Effector memory CD4-positive, alpha-beta T cell (primary cell): ENCODE data around the gene POU2F2.

Source experiments
- DNase-seq, 3 donors: peaks; one replicate each; pipeline ENCODE4 v3.0.0-alpha.2; 2020
- H3K27ac ChIP-seq: 2 replicates; pipeline ENCODE4 v1.7.0; 2013; ENCODE audit warnings: mild to moderate bottlenecking, low read length, moderate library complexity; ENCODE audit not compliant: insufficient read depth, poor library complexity, severe bottlenecking
- H3K27me3 ChIP-seq: replicated peaks from 2 replicates; pipeline ENCODE4 v1.7.0; 2013; ENCODE audit warnings: mild to moderate bottlenecking, low read length; ENCODE audit not compliant: insufficient read depth, control insufficient read depth, poor library complexity, severe bottlenecking
- H3K36me3 ChIP-seq: 2 replicates; pipeline ENCODE4 v1.7.0; 2013; ENCODE audit warnings: mild to moderate bottlenecking, low read length, moderate library complexity; ENCODE audit not compliant: control insufficient read depth, insufficient read depth
- H3K4me1 ChIP-seq: 2 replicates; pipeline ENCODE4 v1.7.0; 2013; ENCODE audit warnings: low read length, mild to moderate bottlenecking; ENCODE audit not compliant: control insufficient read depth, insufficient read depth, poor library complexity, severe bottlenecking
- H3K4me3 ChIP-seq: 2 replicates; pipeline ENCODE4 v1.7.0; 2013; ENCODE audit warnings: low read length, low read depth, mild to moderate bottlenecking; ENCODE audit not compliant: insufficient read depth, poor library complexity, severe bottlenecking
- H3K9me3 ChIP-seq: 2 replicates; pipeline ENCODE4 v1.7.0; 2013; ENCODE audit warnings: mild to moderate bottlenecking, low read length, moderate library complexity; ENCODE audit not compliant: control insufficient read depth

Gene POU2F2

GRCh38 chr19:42172261-42172660, 40.0 kb upstream of the POU2F2 start:
- H3K4me3 ChIP-seq, result no peak overlapping the region
- H3K27ac ChIP-seq, result no peak overlapping the region
- peaks cover 11% of the 10 kb centered on the region for H3K4me1 ChIP-seq
- H3K9me3 ChIP-seq, result no peaks in the 10 kb centered on the region
- H3K27me3 ChIP-seq, result no peaks in the 10 kb centered on the region
- no peaks in the 10 kb centered on the region for H3K36me3 ChIP-seq
- no peak for DNase-seq

- no peaks in the 10 kb centered on the region for H3K36me3 ChIP-seq
- H3K27me3 ChIP-seq, result no peaks in the 10 kb centered on the region
- DNase-seq, result no peak
- peaks cover 6% of the 10 kb centered on the region for H3K4me1 ChIP-seq
- no peaks in the 10 kb centered on the region for H3K9me3 ChIP-seq
- no peak overlapping the region for H3K4me3 ChIP-seq
- H3K27ac ChIP-seq, result no peak overlapping the region
These were observed 38.5 kb upstream of the POU2F2 start for GRCh38 chr19:42170715-42171114.

DNA sequence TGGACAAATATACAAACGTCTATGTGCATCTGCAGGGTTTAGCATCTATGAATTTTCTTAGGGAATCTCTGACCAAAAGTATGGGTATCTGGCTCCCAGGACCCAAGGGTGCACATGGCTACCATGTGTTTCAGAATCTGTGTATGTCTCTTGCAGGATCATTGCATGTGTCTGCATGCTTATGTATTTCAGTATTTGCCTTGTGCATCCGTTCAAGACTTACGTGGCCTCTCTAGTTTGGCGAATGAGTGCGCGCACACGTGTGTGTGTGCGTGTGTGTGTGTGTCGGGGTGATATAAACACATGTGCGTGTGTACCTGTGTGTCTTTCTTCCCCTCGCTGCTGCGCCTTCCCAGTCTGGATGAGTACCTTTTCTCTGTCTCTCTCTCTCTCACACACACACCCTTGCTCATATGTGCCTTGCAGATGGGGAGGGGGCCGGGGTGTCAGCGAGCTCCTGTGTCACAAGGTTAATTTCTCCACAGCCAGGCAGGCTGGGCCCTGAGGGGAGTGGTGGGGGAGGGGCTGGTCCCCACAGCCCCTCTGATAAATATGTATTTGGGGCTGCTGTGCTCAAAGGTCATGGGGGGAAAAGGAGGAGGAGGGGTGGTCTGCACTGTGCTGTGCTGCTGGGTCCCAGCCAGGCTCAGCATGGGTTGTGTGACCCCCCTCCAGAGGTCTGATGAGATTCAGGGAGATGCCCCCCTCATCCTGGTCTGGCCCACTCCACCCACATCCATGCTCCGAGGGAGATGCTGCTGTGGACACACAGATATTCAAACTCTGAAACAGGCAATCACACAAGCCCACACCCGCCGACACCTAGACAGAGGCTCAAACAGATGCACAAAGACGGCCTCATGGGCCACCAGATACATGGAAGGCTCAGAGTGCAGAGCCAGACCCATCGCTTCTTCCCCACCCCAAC, 37.5 kb upstream of the POU2F2 start:
- Histone ChIP-seq H3K36me3 (no peaks in the 10 kb centered on the region), H3K27me3 (no peaks in the 10 kb centered on the region), H3K9me3 (no peaks in the 10 kb centered on the region), H3K4me3 (no peak overlapping the region), H3K27ac (no peak overlapping the region), H3K4me1 (no peaks in the 10 kb centered on the region)
- no peak for DNase-seq

- H3K36me3 ChIP-seq, result no peaks in the 10 kb centered on the region
- DNase-seq, result no peak
- H3K27ac ChIP-seq, result no peak overlapping the region
- no peaks in the 10 kb centered on the region for H3K27me3 ChIP-seq
- no peak overlapping the region for H3K4me3 ChIP-seq
- H3K4me1 ChIP-seq, result no peaks in the 10 kb centered on the region
- no peaks in the 10 kb centered on the region for H3K9me3 ChIP-seq
These were observed 36.0 kb upstream of the POU2F2 start for GRCh38 chr19:42168206-42168605.

GRCh38 chr19:42166316-42166715, 34.1 kb upstream of the POU2F2 start:
- no peak overlapping the region for H3K27ac ChIP-seq
- H3K27me3 ChIP-seq, result no peaks in the 10 kb centered on the region
- no peak for DNase-seq
- no peaks in the 10 kb centered on the region for H3K9me3 ChIP-seq
- no peak overlapping the region for H3K4me3 ChIP-seq
- no peaks in the 10 kb centered on the region for H3K4me1 ChIP-seq
- H3K36me3 ChIP-seq, result no peaks in the 10 kb centered on the region

DNA sequence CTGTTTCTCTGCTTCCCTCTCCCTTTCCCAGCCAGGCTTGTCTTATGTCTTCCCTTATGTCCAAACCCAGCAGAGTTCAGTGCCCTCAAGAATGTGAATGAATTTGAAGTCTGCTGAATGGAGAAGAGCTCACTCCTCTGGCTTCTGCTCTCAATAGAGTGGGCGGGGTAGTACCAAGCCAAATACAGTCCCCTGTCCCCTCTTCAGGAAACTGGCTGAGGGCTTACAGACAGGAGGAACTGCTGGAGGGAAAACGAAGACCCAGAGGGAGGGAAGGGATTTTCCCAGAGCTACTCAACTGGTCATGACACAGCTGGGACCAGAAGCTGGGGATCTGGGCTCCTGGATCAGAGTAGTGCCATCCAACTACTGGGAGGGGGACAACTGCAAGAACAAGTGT, 32.9 kb upstream of the POU2F2 start:
- no peaks in the 10 kb centered on the region for H3K27me3 ChIP-seq
- no peak overlapping the region for H3K4me3 ChIP-seq
- H3K9me3 ChIP-seq, result no peaks in the 10 kb centered on the region
- no peaks in the 10 kb centered on the region for H3K4me1 ChIP-seq
- no peaks in the 10 kb centered on the region for H3K36me3 ChIP-seq
- DNase-seq, result no peak
- H3K27ac ChIP-seq, result no peak overlapping the region

- H3K36me3 ChIP-seq, result no peaks in the 10 kb centered on the region
- no peak overlapping the region for H3K4me3 ChIP-seq
- no peak overlapping the region for H3K27ac ChIP-seq
- H3K27me3 ChIP-seq, result no peaks in the 10 kb centered on the region
- H3K9me3 ChIP-seq, result no peaks in the 10 kb centered on the region
- no peaks in the 10 kb centered on the region for H3K4me1 ChIP-seq
- DNase-seq, result no peak
These were observed 29.5 kb upstream of the POU2F2 start for GRCh38 chr19:42161616-42162263.

GRCh38 chr19:42159942-42160341, 27.7 kb upstream of the POU2F2 start:
- Histone ChIP-seq H3K4me3 (no peak overlapping the region), H3K27me3 (no peaks in the 10 kb centered on the region), H3K4me1 (peaks cover 4% of the 10 kb centered on the region), H3K36me3 (no peaks in the 10 kb centered on the region), H3K9me3 (no peaks in the 10 kb centered on the region), H3K27ac (no peak overlapping the region)
- DNase-seq, result no peak

- Histone ChIP-seq H3K9me3 (no peaks in the 10 kb centered on the region), H3K4me3 (no peak overlapping the region), H3K27me3 (no peaks in the 10 kb centered on the region), H3K27ac (no peak overlapping the region), H3K36me3 (no peaks in the 10 kb centered on the region), H3K4me1 (peaks cover 4% of the 10 kb centered on the region)
- DNase-seq, result no peak
These were observed 26.7 kb upstream of the POU2F2 start for GRCh38 chr19:42158926-42159325.

DNA sequence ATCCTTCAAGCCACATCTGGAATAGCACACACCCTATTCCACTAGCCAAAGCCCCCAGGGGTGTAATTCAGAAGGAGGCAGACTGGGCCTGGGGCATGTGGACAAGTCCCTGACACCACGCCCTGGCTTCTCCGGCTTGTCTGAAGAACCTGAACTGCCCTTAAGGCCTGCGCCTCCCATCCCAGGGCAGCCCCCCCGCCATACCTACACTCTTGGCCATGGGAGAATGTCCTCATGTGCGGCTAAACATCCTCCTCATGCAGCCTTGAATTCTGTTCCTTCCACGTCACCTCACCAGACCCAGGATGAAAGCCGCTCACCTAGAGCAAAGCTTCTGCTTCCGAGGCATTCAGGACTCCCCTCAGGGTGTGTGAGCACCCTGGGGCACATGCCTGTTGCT, 24.3 kb upstream of the POU2F2 start:
- Histone ChIP-seq H3K4me1 (peaks cover 4% of the 10 kb centered on the region), H3K36me3 (no peaks in the 10 kb centered on the region), H3K27ac (no peak overlapping the region), H3K9me3 (no peaks in the 10 kb centered on the region), H3K27me3 (no peaks in the 10 kb centered on the region), H3K4me3 (no peak overlapping the region)
- no peak for DNase-seq
